Loucy (cell line): ENCODE data around the gene CPEB1.

Experiments used
- H2AFZ ChIP-seq: fragments of 200-600 bp; sonication (generic); 2 replicates; pipeline ENCODE4 v1.6.0; 2016; ENCODE audit warnings: antibody characterized with exemption, mild to moderate bottlenecking, low read length, moderate library complexity
- H3F3A ChIP-seq: fragments of 200-600 bp; 2 replicates; pipeline ENCODE4 v1.6.0; 2016; ENCODE audit warnings: antibody characterized with exemption, low read depth, mild to moderate bottlenecking
- H3K27me3 ChIP-seq: fragments of 200-600 bp; sonication (generic); 2 replicates; pipeline ENCODE4 v1.6.1; 2014; ENCODE audit warnings: low read length, mild to moderate bottlenecking; ENCODE audit not compliant: insufficient read depth, poor library complexity, severe bottlenecking
- H3K36me3 ChIP-seq: fragments of 200-600 bp; sonication (generic); 2 replicates; pipeline ENCODE4 v1.6.1; 2016; ENCODE audit warnings: low read length; ENCODE audit not compliant: insufficient read depth
- H3K4me1 ChIP-seq: fragments of 200-600 bp; sonication (generic); 2 replicates; pipeline ENCODE4 v1.5.1; 2014; ENCODE audit warnings: low read length, mild to moderate bottlenecking; ENCODE audit not compliant: insufficient read depth, poor library complexity, severe bottlenecking
- H3K4me2 ChIP-seq: fragments of 200-600 bp; sonication (generic); 2 replicates; pipeline ENCODE4 v1.6.0; 2014; ENCODE audit warnings: antibody characterized with exemption, low read length, low read depth, mild to moderate bottlenecking; ENCODE audit not compliant: poor library complexity, severe bottlenecking
- H3K4me3 ChIP-seq: fragments of 200-600 bp; sonication (generic); 2 replicates; pipeline ENCODE4 v1.5.1; 2014; ENCODE audit warnings: low read length, mild to moderate bottlenecking, mixed read lengths; ENCODE audit not compliant: poor library complexity, severe bottlenecking
- H3K79me2 ChIP-seq: fragments of 200-600 bp; sonication (generic); 2 replicates; pipeline ENCODE4 v1.6.1; 2014; ENCODE audit warnings: low read length; ENCODE audit not compliant: insufficient read depth
- H3K9ac ChIP-seq: fragments of 200-600 bp; sonication (generic); 2 replicates; pipeline ENCODE4 v1.6.0; 2014; ENCODE audit warnings: mild to moderate bottlenecking, low read depth, low read length, moderate library complexity; ENCODE audit not compliant: poor library complexity, severe bottlenecking
- H3K9me2 ChIP-seq: fragments of 200-600 bp; sonication (generic); replicated peaks from 2 replicates; pipeline ENCODE4 v1.6.1; 2016; ENCODE audit warnings: low read depth, low read length, mixed read lengths
- H3K9me3 ChIP-seq: fragments of 200-600 bp; sonication (generic); 2 replicates; pipeline ENCODE4 v1.6.1; 2014; ENCODE audit warnings: mild to moderate bottlenecking, antibody characterized with exemption, low read length, low read depth; ENCODE audit not compliant: insufficient read depth
- H4K20me1 ChIP-seq: fragments of 200-600 bp; sonication (generic); 2 replicates; pipeline ENCODE4 v1.6.0; 2014; ENCODE audit warnings: antibody characterized with exemption, low read length, mild to moderate bottlenecking; ENCODE audit not compliant: insufficient read depth, poor library complexity, severe bottlenecking
- CTCF ChIP-seq: fragments of 200-600 bp; sonication (generic); conservative IDR thresholded peaks from 2 replicates; pipeline ENCODE4 v1.5.1; 2014; ENCODE audit warnings: mild to moderate bottlenecking, antibody characterized with exemption, low read length
- EZH2phosphoT487 ChIP-seq: fragments of 200-600 bp; IDR thresholded peaks from 2 replicates; pipeline ENCODE4 v1.6.1; 2018; ENCODE audit warnings: antibody characterized with exemption, mild to moderate bottlenecking, moderate library complexity, borderline replicate concordance

Gene CPEB1

GRCh38 chr15:82640672-82641071 is 6.5 kb downstream of the CPEB1 start:
- H3K79me2 ChIP-seq = no peaks in the 10 kb centered on the region
- H3F3A ChIP-seq = no peaks in the 10 kb centered on the region
- no peak for TF ChIP-seq CTCF
- TF ChIP-seq EZH2phosphoT487 = no peak
- H2AFZ ChIP-seq = no peak overlapping the region
- H3K9me3 ChIP-seq = no peaks in the 10 kb centered on the region
- H3K9me2 ChIP-seq = no peaks in the 10 kb centered on the region
- H3K4me2 ChIP-seq = no peak overlapping the region
- no peaks in the 10 kb centered on the region for H3K4me1 ChIP-seq
- H4K20me1 ChIP-seq = no peaks in the 10 kb centered on the region
- no peaks in the 10 kb centered on the region for H3K27me3 ChIP-seq
- H3K36me3 ChIP-seq = no peaks in the 10 kb centered on the region
- no peak overlapping the region for H3K9ac ChIP-seq
- H3K4me3 ChIP-seq = no peak overlapping the region

GRCh38 chr15:82635798-82636197 is 11.4 kb downstream of the CPEB1 start:
- no peak for TF ChIP-seq EZH2phosphoT487
- Histone ChIP-seq H3K9me2 (no peaks in the 10 kb centered on the region), H3K79me2 (no peaks in the 10 kb centered on the region)

GRCh38 chr15:82630033-82630432 is 17.1 kb downstream of the CPEB1 start:
- Histone ChIP-seq H3K4me1 (no peaks in the 10 kb centered on the region), H3K27me3 (no peaks in the 10 kb centered on the region), H2AFZ (no peak overlapping the region), H3K9me2 (no peaks in the 10 kb centered on the region), H3K79me2 (no peaks in the 10 kb centered on the region), H3K9ac (no peak overlapping the region), H3K4me2 (no peak overlapping the region), H3K36me3 (no peaks in the 10 kb centered on the region), H4K20me1 (no peaks in the 10 kb centered on the region), H3F3A (no peaks in the 10 kb centered on the region), H3K9me3 (no peaks in the 10 kb centered on the region), H3K4me3 (no peak overlapping the region)
- TF ChIP-seq EZH2phosphoT487 (no peak), CTCF (no peak)

More at GRCh38 chr15:82635798-82636197, 11.4 kb downstream of the CPEB1 start:
- no peaks in the 10 kb centered on the region for H3K36me3 ChIP-seq
- no peaks in the 10 kb centered on the region for H3F3A ChIP-seq
- no peaks in the 10 kb centered on the region for H3K27me3 ChIP-seq
- no peaks in the 10 kb centered on the region for H3K4me1 ChIP-seq
- H3K9me3 ChIP-seq = no peaks in the 10 kb centered on the region
- no peak overlapping the region for H2AFZ ChIP-seq
- no peak overlapping the region for H3K4me2 ChIP-seq
- no peak overlapping the region for H3K4me3 ChIP-seq
- no peak overlapping the region for H3K9ac ChIP-seq
- H4K20me1 ChIP-seq = no peaks in the 10 kb centered on the region

DNA sequence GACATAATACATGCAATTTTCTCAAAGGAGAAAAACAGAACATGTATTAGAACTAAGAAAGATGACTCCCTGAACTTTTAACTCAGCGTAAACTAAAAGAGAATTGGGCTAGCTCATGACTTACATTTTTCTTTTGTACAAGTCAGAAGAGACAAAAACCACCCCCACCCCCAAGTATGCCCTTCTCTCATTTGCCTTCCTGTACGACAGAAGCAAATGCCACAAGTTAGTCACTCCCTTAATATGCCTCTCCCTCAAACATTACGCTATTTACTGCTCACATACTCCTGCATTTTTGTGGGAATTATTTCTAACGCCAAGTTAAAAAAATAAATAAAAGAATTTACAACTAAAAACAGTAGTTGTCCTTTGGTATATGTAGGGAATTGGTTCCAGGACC is 22.0 kb downstream of the CPEB1 start:
- H3K4me1 ChIP-seq = no peaks in the 10 kb centered on the region
- H2AFZ ChIP-seq = no peak overlapping the region
- TF ChIP-seq CTCF (no peak), EZH2phosphoT487 (no peak)
- H3K36me3 ChIP-seq = no peaks in the 10 kb centered on the region
- H3K9me2 ChIP-seq = no peaks in the 10 kb centered on the region
- H3K9ac ChIP-seq = no peak overlapping the region
- H3K9me3 ChIP-seq = no peaks in the 10 kb centered on the region
- no peaks in the 10 kb centered on the region for H4K20me1 ChIP-seq
- no peaks in the 10 kb centered on the region for H3K79me2 ChIP-seq
- H3F3A ChIP-seq = no peaks in the 10 kb centered on the region
- H3K27me3 ChIP-seq = no peaks in the 10 kb centered on the region
- H3K4me2 ChIP-seq = no peak overlapping the region
- no peak overlapping the region for H3K4me3 ChIP-seq
